ENCODE results near the gene PRRC2C. TPM values are rescaled to one million over a fixed set of nuclear protein-coding genes. Genes with fewer than 3 reads are reported as not detected.

PRRC2C gene
- total RNA-seq, 1 experiment from 2014 or later = 222 TPM

DNA sequence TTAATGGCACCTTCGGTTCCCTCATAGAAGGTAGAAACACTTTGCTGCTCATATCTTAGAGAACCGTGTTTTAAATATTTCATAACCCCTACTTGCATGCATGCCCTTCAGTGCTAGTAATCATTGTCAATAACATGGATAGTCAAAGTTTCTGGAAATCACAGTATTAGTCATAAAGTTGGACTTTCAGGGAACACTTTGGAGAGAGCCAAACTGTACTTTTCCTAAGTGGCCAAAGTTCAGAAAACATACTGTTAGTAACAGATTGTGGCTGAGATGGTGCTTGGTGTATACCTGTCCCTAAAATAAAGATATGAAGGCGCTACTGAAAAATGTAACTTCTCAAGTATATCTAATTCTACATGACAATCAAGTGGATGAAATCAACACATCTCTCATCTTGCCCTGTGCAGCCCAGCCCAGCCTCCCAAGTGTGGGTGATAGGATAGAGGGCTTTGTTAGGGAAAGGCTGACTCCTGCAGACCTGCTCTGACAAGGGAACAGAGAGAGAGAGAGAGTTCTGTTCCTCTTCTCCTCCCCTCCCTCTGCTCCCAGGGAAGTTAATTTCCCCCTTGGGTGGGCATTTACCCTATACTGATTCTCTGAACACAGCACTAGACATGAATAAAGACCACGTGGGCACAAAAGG lies 152.7 kb downstream of the PRRC2C start:
- H3K27me3 ChIP-seq (replicated peaks; ENCODE audit: insufficient read depth, low read depth, low read length, poor library complexity) = no peaks in the 10 kb centered on the region
- no peaks in the 10 kb centered on the region for H3K36me3 ChIP-seq (ENCODE audit: insufficient read depth, low read length, poor library complexity, severe bottlenecking)
- H3K9me3 ChIP-seq (ENCODE audit: low read depth, low read length, poor library complexity, severe bottlenecking) = no peaks in the 10 kb centered on the region
- POLR2A ChIA-PET (ENCODE audit: low non-redundant PET) = no interaction called here
- CTCF ChIA-PET = no interaction called here
- intact Hi-C loops (cut with micrococcal nuclease; ENCODE audit: unreplicated experiment) = no loop called here
- H3K4me1 ChIP-seq (ENCODE audit: insufficient read depth, low read length, poor library complexity, severe bottlenecking) = no peaks in the 10 kb centered on the region
- BruUV-seq (replicated peaks) = no TSS peak
- no peak overlapping the region for H3K4me3 ChIP-seq (ENCODE audit: low read depth, low read length, poor library complexity, severe bottlenecking)
- H3K27ac ChIP-seq (ENCODE audit: low read depth, low read length, poor library complexity, severe bottlenecking) = no peak overlapping the region
- no peak for DNase-seq (ENCODE audit: low spot score)
- TF ChIP-seq EZH2 (IDR thresholded peaks at IDR 0.05; ENCODE audit: borderline replicate concordance, low read depth, low read length, poor library complexity, severe bottlenecking) = no peak
- TF ChIP-seq, protein P1, sequence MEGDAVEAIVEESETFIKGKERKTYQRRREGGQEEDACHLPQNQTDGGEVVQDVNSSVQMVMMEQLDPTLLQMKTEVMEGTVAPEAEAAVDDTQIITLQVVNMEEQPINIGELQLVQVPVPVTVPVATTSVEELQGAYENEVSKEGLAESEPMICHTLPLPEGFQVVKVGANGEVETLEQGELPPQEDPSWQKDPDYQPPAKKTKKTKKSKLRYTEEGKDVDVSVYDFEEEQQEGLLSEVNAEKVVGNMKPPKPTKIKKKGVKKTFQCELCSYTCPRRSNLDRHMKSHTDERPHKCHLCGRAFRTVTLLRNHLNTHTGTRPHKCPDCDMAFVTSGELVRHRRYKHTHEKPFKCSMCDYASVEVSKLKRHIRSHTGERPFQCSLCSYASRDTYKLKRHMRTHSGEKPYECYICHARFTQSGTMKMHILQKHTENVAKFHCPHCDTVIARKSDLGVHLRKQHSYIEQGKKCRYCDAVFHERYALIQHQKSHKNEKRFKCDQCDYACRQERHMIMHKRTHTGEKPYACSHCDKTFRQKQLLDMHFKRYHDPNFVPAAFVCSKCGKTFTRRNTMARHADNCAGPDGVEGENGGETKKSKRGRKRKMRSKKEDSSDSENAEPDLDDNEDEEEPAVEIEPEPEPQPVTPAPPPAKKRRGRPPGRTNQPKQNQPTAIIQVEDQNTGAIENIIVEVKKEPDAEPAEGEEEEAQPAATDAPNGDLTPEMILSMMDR (conservative IDR thresholded peaks at IDR 0.05; ENCODE audit: low read depth, low read length) = no peak

DNA sequence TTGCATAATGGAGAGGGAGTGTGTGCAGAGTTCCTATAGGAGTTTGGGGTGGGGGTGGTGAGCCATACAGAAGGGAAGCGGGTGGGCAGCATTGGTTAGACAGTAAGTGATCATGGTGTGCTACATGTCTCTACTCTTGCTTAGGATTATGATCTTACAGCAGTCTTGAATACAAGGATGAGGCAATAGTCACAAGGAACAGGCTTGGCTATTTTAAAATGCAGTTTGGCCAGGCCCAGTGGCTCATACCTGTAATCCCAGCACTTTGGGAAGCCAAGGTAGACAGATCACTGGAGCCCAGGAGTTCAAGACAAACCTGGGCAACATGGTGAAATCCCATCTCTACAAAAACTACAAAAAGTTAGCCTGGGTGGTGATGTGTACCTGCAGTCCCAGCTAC lies 154.9 kb downstream of the PRRC2C start:
- Histone ChIP-seq H3K4me1 (ENCODE audit: insufficient read depth, low read length, poor library complexity, severe bottlenecking) (no peaks in the 10 kb centered on the region), H3K36me3 (ENCODE audit: insufficient read depth, low read length, poor library complexity, severe bottlenecking) (no peaks in the 10 kb centered on the region), H3K9me3 (ENCODE audit: low read depth, low read length, poor library complexity, severe bottlenecking) (no peaks in the 10 kb centered on the region), H3K27me3 (replicated peaks; ENCODE audit: insufficient read depth, low read depth, low read length, poor library complexity) (no peaks in the 10 kb centered on the region), H3K4me3 (ENCODE audit: low read depth, low read length, poor library complexity, severe bottlenecking) (no peak overlapping the region), H3K27ac (ENCODE audit: low read depth, low read length, poor library complexity, severe bottlenecking) (no peak overlapping the region)
- intact Hi-C loops (cut with micrococcal nuclease; ENCODE audit: unreplicated experiment) = no loop called here
- ChIA-PET POLR2A (ENCODE audit: low non-redundant PET) (no interaction called here), CTCF (no interaction called here)
- no TSS peak for BruUV-seq (replicated peaks)
- TF ChIP-seq EZH2 (IDR thresholded peaks at IDR 0.05; ENCODE audit: borderline replicate concordance, low read depth, low read length, poor library complexity, severe bottlenecking) = no peak
- TF ChIP-seq, protein P1 (conservative IDR thresholded peaks at IDR 0.05; ENCODE audit: low read depth, low read length) = no peak
- DNase-seq (ENCODE audit: low spot score) = no peak

DNA sequence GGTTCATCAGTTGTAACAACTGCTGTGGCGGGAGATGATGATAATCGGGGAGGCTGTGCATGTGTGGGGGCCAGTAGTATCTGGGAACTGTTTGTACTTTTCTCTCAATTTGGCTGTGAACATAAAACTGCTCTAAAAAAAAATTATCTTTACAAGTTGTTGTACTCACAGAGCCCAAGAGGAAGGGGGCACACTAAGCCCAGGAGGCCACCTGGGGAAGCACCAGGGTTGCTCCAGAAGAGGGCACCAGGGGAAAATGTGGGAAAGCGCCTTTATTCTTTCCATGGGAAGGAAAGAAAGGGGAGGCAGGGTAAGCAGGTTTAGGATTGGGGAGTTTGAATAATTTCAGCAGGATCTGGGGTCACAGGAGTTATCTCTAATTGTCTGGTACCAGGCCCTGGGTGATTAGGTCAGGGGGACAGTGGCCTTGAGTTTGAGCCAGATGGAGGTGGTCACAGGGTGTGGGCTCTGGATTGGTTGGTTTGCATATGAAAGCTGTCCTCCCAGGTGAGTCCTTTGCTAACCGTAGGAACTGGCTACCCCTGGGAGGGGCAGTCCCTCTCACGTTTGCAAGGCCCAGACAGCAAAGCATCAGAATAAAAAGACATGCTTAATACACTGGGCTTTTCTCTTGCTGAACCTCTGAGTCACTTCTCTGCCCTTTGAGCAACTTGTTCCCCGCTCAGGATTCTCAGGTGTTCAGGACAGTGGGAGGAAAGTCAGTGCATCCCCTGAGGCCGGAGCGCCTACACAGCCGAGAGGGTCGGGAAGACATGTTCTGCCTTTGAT lies 155.9 kb downstream of the PRRC2C start:
- TF ChIP-seq EZH2 (IDR thresholded peaks at IDR 0.05; ENCODE audit: borderline replicate concordance, low read depth, low read length, poor library complexity, severe bottlenecking) = no peak
- TF ChIP-seq, protein P1 (conservative IDR thresholded peaks at IDR 0.05; ENCODE audit: low read depth, low read length) = no peak
- DNase-seq (ENCODE audit: low spot score) = no peak
- BruUV-seq (replicated peaks) = no TSS peak
- no peak overlapping the region for H3K27ac ChIP-seq (ENCODE audit: low read depth, low read length, poor library complexity, severe bottlenecking)
- no peak overlapping the region for H3K4me3 ChIP-seq (ENCODE audit: low read depth, low read length, poor library complexity, severe bottlenecking)
- H3K27me3 ChIP-seq (replicated peaks; ENCODE audit: insufficient read depth, low read depth, low read length, poor library complexity) = no peaks in the 10 kb centered on the region
- H3K4me1 ChIP-seq (ENCODE audit: insufficient read depth, low read length, poor library complexity, severe bottlenecking) = no peaks in the 10 kb centered on the region
- H3K9me3 ChIP-seq (ENCODE audit: low read depth, low read length, poor library complexity, severe bottlenecking) = no peaks in the 10 kb centered on the region
- intact Hi-C loops (cut with micrococcal nuclease; ENCODE audit: unreplicated experiment) = no loop called here
- POLR2A ChIA-PET (ENCODE audit: low non-redundant PET) = no interaction called here
- CTCF ChIA-PET = no interaction called here
- no peaks in the 10 kb centered on the region for H3K36me3 ChIP-seq (ENCODE audit: insufficient read depth, low read length, poor library complexity, severe bottlenecking)

All from A673 (cell line).